DOHH2 (cell line): ENCODE measurements around the gene UBXN11.

Experiments used
- H3F3A ChIP-seq: fragments of 200-600 bp; sonication (generic), shearing (Covaris generic); 2 replicates; pipeline ENCODE4 v1.6.0; 2016; ENCODE audit warnings: antibody characterized with exemption, mild to moderate bottlenecking; ENCODE audit not compliant: control insufficient read depth, insufficient read depth
- H3K27ac ChIP-seq: fragments of 200-600 bp; sonication (generic); 2 replicates; pipeline ENCODE4 v1.5.1; 2014; ENCODE audit warnings: low read depth, mild to moderate bottlenecking, low read length, moderate library complexity
- H3K27me3 ChIP-seq: fragments of 200-600 bp; sonication (generic); 2 replicates; pipeline ENCODE4 v1.6.1; 2014; ENCODE audit warnings: mild to moderate bottlenecking, low read length, mixed read lengths; ENCODE audit not compliant: control insufficient read depth
- H3K36me3 ChIP-seq: fragments of 200-600 bp; sonication (generic); 2 replicates; pipeline ENCODE4 v1.6.1; 2014; ENCODE audit warnings: mild to moderate bottlenecking, low read length, moderate library complexity, mixed read lengths; ENCODE audit not compliant: control insufficient read depth
- H3K4me1 ChIP-seq: fragments of 200-600 bp; sonication (generic); 2 replicates; pipeline ENCODE4 v1.6.1; 2014; ENCODE audit warnings: mild to moderate bottlenecking, low read length, mixed read lengths; ENCODE audit not compliant: control insufficient read depth
- H3K4me2 ChIP-seq: fragments of 200-600 bp; sonication (generic); 2 replicates; pipeline ENCODE4 v1.6.0; 2014; ENCODE audit warnings: mild to moderate bottlenecking, low read length, moderate library complexity
- H3K4me3 ChIP-seq: fragments of 200-600 bp; sonication (generic); 2 replicates; pipeline ENCODE4 v1.5.1; 2014; ENCODE audit warnings: mild to moderate bottlenecking, low read length, mixed read lengths
- H3K79me2 ChIP-seq: fragments of 200-600 bp; sonication (generic); 2 replicates; pipeline ENCODE4 v1.6.1; 2014; ENCODE audit warnings: mild to moderate bottlenecking, low read length, mixed read lengths; ENCODE audit not compliant: control insufficient read depth
- H3K9me2 ChIP-seq: fragments of 200-600 bp; sonication (generic); replicated peaks from 2 replicates; pipeline ENCODE4 v1.6.1; 2014; ENCODE audit warnings: mild to moderate bottlenecking, low read length, mixed read lengths; ENCODE audit not compliant: control insufficient read depth
- H3K9me3 ChIP-seq: fragments of 200-600 bp; sonication (generic); 2 replicates; pipeline ENCODE4 v1.6.1; 2014; ENCODE audit warnings: antibody characterized with exemption, low read length, mixed read lengths; ENCODE audit not compliant: control insufficient read depth, insufficient read depth
- H4K20me1 ChIP-seq: fragments of 200-600 bp; sonication (generic); 2 replicates; pipeline ENCODE4 v1.6.0; 2014; ENCODE audit warnings: low read depth, mild to moderate bottlenecking, antibody characterized with exemption, low read length, moderate library complexity; ENCODE audit not compliant: control insufficient read depth, insufficient read depth
- EZH2phosphoT487 ChIP-seq: fragments of 200-600 bp; sonication (generic); IDR thresholded peaks from 2 replicates; pipeline ENCODE4 v1.6.1; 2017; ENCODE audit warnings: borderline replicate concordance, mild to moderate bottlenecking, antibody characterized with exemption, low read length, moderate library complexity, mixed read lengths
- TF ChIP-seq, protein P1 (sequence below): fragments of 200-600 bp; sonication (generic); IDR thresholded peaks from one replicate; pipeline ENCODE4 v1.5.1; 2014; ENCODE audit warnings: antibody characterized with exemption, mild to moderate bottlenecking, low read depth, low read length; ENCODE audit not compliant: poor library complexity, severe bottlenecking

UBXN11 gene

DNA sequence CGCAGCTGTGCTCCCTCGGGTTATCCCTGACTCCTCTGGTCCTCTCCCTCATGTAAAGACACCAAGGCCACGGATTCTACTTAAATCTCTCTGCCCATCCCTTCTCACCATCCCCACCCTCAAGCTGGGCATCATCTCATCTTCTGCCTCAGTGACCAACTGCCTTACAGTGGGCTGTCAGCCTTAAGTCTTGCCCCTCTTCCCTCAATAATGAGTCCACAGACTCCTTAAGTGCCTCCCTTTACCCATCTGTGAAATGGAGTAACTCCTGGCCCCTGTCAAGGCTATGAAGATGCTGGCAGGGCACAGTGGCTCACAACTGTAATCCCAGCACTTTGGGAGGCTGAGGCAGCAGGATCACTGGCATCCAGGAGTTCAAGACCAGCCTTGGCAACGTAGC lies 14.5 kb downstream of the UBXN11 start:
- TF ChIP-seq, protein P1, sequence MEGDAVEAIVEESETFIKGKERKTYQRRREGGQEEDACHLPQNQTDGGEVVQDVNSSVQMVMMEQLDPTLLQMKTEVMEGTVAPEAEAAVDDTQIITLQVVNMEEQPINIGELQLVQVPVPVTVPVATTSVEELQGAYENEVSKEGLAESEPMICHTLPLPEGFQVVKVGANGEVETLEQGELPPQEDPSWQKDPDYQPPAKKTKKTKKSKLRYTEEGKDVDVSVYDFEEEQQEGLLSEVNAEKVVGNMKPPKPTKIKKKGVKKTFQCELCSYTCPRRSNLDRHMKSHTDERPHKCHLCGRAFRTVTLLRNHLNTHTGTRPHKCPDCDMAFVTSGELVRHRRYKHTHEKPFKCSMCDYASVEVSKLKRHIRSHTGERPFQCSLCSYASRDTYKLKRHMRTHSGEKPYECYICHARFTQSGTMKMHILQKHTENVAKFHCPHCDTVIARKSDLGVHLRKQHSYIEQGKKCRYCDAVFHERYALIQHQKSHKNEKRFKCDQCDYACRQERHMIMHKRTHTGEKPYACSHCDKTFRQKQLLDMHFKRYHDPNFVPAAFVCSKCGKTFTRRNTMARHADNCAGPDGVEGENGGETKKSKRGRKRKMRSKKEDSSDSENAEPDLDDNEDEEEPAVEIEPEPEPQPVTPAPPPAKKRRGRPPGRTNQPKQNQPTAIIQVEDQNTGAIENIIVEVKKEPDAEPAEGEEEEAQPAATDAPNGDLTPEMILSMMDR, result no peak
- no peak for TF ChIP-seq EZH2phosphoT487
- H3K27me3 ChIP-seq, result no peaks in the 10 kb centered on the region
- no peaks in the 10 kb centered on the region for H3K79me2 ChIP-seq
- H3K9me2 ChIP-seq, result no peaks in the 10 kb centered on the region
- no peaks in the 10 kb centered on the region for H4K20me1 ChIP-seq
- peaks cover 45% of the 10 kb centered on the region for H3F3A ChIP-seq
- H3K9me3 ChIP-seq, result no peaks in the 10 kb centered on the region
- H3K4me3 ChIP-seq, result no peak overlapping the region
- H3K4me2 ChIP-seq, result no peak overlapping the region
- H3K4me1 ChIP-seq, result peaks cover 63% of the 10 kb centered on the region
- peak overlapping the region; percentile 98 for H3K27ac ChIP-seq
- peaks cover 33% of the 10 kb centered on the region for H3K36me3 ChIP-seq

DNA sequence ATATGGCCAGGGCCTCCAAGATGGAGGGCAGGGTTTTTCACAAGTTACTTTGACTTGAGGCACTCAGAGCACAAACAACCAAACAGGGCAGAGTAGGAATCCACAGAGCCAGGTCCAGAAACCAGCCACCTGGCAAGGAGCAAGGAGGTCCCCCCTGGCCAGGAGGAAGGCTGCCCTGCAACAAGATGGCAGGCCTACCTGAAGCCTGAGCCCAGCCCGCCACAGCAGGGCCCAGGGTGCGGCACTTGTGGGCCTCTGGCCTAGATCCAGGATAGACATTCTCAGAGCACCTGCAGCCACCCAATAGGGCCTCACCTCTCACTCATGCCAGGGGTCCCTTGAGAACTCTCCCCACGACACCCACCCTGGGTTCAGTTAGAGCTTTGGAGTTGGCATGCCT lies 15.0 kb downstream of the UBXN11 start:
- no peak for TF ChIP-seq EZH2phosphoT487
- TF ChIP-seq, protein P1, result no peak
- Histone ChIP-seq H3K4me1 (peaks cover 68% of the 10 kb centered on the region), H3K27ac (peak overlapping the region; percentile 98), H3K36me3 (peaks cover 31% of the 10 kb centered on the region), H4K20me1 (no peaks in the 10 kb centered on the region), H3K27me3 (no peaks in the 10 kb centered on the region), H3K9me3 (no peaks in the 10 kb centered on the region), H3K4me3 (peak overlapping the region; percentile 58), H3K9me2 (no peaks in the 10 kb centered on the region), H3K4me2 (peak overlapping the region; percentile 77), H3K79me2 (no peaks in the 10 kb centered on the region), H3F3A (peaks cover 47% of the 10 kb centered on the region)

DNA sequence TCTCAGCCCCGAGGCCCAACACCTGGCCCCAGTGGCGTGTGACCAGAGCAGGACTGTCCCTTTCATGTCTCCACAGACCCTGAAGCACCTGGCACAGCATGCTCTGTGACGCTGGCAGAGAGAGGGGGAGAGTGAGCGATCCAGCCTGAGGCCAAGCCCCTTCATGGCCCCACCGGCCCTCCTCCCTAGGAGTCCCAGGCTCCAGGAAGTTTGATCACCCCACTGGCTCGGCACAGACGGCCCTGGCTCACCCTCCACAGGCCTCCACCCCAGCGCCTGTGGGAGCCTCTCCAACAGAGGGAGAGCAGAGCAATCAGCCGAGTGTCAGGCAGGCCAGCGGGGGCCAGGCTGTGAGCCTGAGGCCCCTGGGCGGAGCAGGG lies 15.6 kb downstream of the UBXN11 start:
- H3K9me2 ChIP-seq, result no peaks in the 10 kb centered on the region
- peak overlapping the region; percentile 77 for H3K4me2 ChIP-seq
- peaks cover 50% of the 10 kb centered on the region for H3F3A ChIP-seq
- TF ChIP-seq EZH2phosphoT487, result no peak
- TF ChIP-seq, protein P1, result no peak
- no peaks in the 10 kb centered on the region for H3K9me3 ChIP-seq
- H3K4me3 ChIP-seq, result peak overlapping the region; percentile 58
- peaks cover 73% of the 10 kb centered on the region for H3K4me1 ChIP-seq
- H3K79me2 ChIP-seq, result no peaks in the 10 kb centered on the region
- no peaks in the 10 kb centered on the region for H4K20me1 ChIP-seq
- H3K36me3 ChIP-seq, result peaks cover 31% of the 10 kb centered on the region
- no peaks in the 10 kb centered on the region for H3K27me3 ChIP-seq
- peak overlapping the region; percentile 98 for H3K27ac ChIP-seq
